Neural progenitor cell (in vitro differentiated cells): ENCODE measurements around the gene MAP7D1.

Source experiments
- EZH2 ChIP-seq: fragments of 200-600 bp; sonication (generic); IDR thresholded peaks from 2 replicates; pipeline ENCODE4 v1.6.1; 2017; ENCODE audit warnings: antibody characterized with exemption, mild to moderate bottlenecking, moderate library complexity
- TF ChIP-seq, protein P1 (sequence below): fragments of 200-600 bp; sonication (generic); IDR thresholded peaks from 2 replicates; pipeline ENCODE4 v1.5.1; 2017; ENCODE audit warnings: antibody characterized with exemption, mild to moderate bottlenecking

DNA sequence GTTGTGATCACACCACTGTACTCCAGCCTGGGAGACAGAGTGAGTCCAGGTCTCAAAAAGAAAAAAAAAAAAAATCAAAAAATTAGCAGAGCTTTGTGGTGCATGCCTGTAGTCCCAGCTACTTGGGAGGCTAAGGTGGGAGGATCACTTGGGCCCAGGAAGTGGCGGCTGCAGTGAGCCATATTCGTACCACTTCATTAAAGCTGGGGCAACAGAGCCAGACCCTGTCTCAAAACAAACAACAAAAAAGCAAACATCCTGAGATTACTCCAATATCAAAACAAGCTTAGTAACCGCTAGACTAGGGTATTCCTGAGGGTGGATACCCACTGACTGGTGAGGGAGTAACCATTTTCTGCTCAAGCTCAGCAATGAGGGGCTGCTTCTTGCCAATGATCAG lies 55.3 kb downstream of the MAP7D1 start:
- TF ChIP-seq, protein P1, sequence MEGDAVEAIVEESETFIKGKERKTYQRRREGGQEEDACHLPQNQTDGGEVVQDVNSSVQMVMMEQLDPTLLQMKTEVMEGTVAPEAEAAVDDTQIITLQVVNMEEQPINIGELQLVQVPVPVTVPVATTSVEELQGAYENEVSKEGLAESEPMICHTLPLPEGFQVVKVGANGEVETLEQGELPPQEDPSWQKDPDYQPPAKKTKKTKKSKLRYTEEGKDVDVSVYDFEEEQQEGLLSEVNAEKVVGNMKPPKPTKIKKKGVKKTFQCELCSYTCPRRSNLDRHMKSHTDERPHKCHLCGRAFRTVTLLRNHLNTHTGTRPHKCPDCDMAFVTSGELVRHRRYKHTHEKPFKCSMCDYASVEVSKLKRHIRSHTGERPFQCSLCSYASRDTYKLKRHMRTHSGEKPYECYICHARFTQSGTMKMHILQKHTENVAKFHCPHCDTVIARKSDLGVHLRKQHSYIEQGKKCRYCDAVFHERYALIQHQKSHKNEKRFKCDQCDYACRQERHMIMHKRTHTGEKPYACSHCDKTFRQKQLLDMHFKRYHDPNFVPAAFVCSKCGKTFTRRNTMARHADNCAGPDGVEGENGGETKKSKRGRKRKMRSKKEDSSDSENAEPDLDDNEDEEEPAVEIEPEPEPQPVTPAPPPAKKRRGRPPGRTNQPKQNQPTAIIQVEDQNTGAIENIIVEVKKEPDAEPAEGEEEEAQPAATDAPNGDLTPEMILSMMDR, result no peak
- TF ChIP-seq EZH2, result no peak
